Neural crest cell (in vitro differentiated cells): ENCODE results near the gene CRIM1. TPM values are rescaled to one million over a fixed set of nuclear protein-coding genes. Genes with fewer than 3 reads are reported as not detected.

Experiments used
- DNase-seq: peaks from one replicate; pipeline ENCODE4 v3.0.0; 2021; ENCODE audit warnings: low read depth, mixed read lengths, low spot score
- H3K27ac Mint-ChIP-seq: one replicate; pipeline ENCODE4 v1.8.0; 2021; ENCODE audit warnings: mild to moderate bottlenecking, mixed read lengths; ENCODE audit not compliant: unreplicated experiment
- H3K27me3 Mint-ChIP-seq: 2 replicates; pipeline ENCODE4 v1.8.0; 2021; ENCODE audit warnings: low read depth, mild to moderate bottlenecking, mixed read lengths
- H3K36me3 Mint-ChIP-seq: 2 replicates; pipeline ENCODE4 v1.8.0; 2021; ENCODE audit warnings: low read depth, mild to moderate bottlenecking, mixed read lengths
- H3K4me1 Mint-ChIP-seq: 2 replicates; pipeline ENCODE4 v1.8.0; 2021; ENCODE audit warnings: mixed read lengths
- H3K4me3 Mint-ChIP-seq: one replicate; pipeline ENCODE4 v1.8.0; 2021; ENCODE audit warnings: mild to moderate bottlenecking, mixed read lengths
- H3K9me3 Mint-ChIP-seq: 2 replicates; pipeline ENCODE4 v1.8.0; 2021; ENCODE audit warnings: mixed read lengths
- CTCF ChIP-seq: fragments of 200-600 bp; sonication (generic); conservative IDR thresholded peaks from 2 replicates; pipeline ENCODE4 v1.5.0; 2021; ENCODE audit warnings: antibody characterized with exemption, mild to moderate bottlenecking
- total RNA-seq: library from RNA; stranded (reverse); gene quantifications from 2 replicates; pipeline ENCODE4 v1.2.1, GENCODE V29; 2021

CRIM1 gene
- total RNA-seq, 1 donor from 2014 or later, result 13.8 TPM

GRCh38 chr2:36456227-36457175, 100.9 kb downstream of the CRIM1 start:
- DNase-seq, result no peak
- Mint-ChIP-seq H3K4me1 (peaks cover 5% of the 10 kb centered on the region), H3K36me3 (no peaks in the 10 kb centered on the region), H3K4me3 (no peak overlapping the region), H3K9me3 (no peaks in the 10 kb centered on the region), H3K27ac (peak overlapping the region; percentile 7), H3K27me3 (no peaks in the 10 kb centered on the region)
- no peak for TF ChIP-seq CTCF

- H3K36me3 Mint-ChIP-seq, result no peaks in the 10 kb centered on the region
- DNase-seq, result no peak
- H3K4me3 Mint-ChIP-seq, result no peak overlapping the region
- H3K27me3 Mint-ChIP-seq, result no peaks in the 10 kb centered on the region
- no peak overlapping the region for H3K27ac Mint-ChIP-seq
- no peaks in the 10 kb centered on the region for H3K9me3 Mint-ChIP-seq
- TF ChIP-seq CTCF, result no peak
- peaks cover 5% of the 10 kb centered on the region for H3K4me1 Mint-ChIP-seq
These were observed 102.5 kb downstream of the CRIM1 start for GRCh38 chr2:36458106-36458505.

- Mint-ChIP-seq H3K4me3 (no peak overlapping the region), H3K27me3 (no peaks in the 10 kb centered on the region), H3K36me3 (no peaks in the 10 kb centered on the region), H3K4me1 (peaks cover 5% of the 10 kb centered on the region), H3K9me3 (no peaks in the 10 kb centered on the region), H3K27ac (no peak overlapping the region)
- peak; percentile 46 for TF ChIP-seq CTCF
- no peak for DNase-seq
These were observed 104.2 kb downstream of the CRIM1 start for GRCh38 chr2:36459725-36460137.

- Mint-ChIP-seq H3K36me3 (no peaks in the 10 kb centered on the region), H3K27ac (no peak overlapping the region)
- no peak for TF ChIP-seq CTCF
These were observed 105.6 kb downstream of the CRIM1 start for GRCh38 chr2:36461039-36461681.

GRCh38 chr2:36462311-36462935, 106.8 kb downstream of the CRIM1 start:
- no peak for TF ChIP-seq CTCF
- no peak overlapping the region for H3K4me3 Mint-ChIP-seq
- H3K4me1 Mint-ChIP-seq, result no peaks in the 10 kb centered on the region
- H3K27ac Mint-ChIP-seq, result no peak overlapping the region
- DNase-seq, result no peak
- no peaks in the 10 kb centered on the region for H3K9me3 Mint-ChIP-seq
- H3K27me3 Mint-ChIP-seq, result no peaks in the 10 kb centered on the region
- no peaks in the 10 kb centered on the region for H3K36me3 Mint-ChIP-seq

More at GRCh38 chr2:36461039-36461681, 105.6 kb downstream of the CRIM1 start:
- no peaks in the 10 kb centered on the region for H3K9me3 Mint-ChIP-seq
- no peak for DNase-seq
- no peak overlapping the region for H3K4me3 Mint-ChIP-seq
- peaks cover 4% of the 10 kb centered on the region for H3K4me1 Mint-ChIP-seq
- no peaks in the 10 kb centered on the region for H3K27me3 Mint-ChIP-seq
